Measurements from ENCODE around the gene CD6. TPM values are rescaled to one million over a fixed set of nuclear protein-coding genes. Genes with fewer than 3 reads are reported as not detected.

CD6 gene
- total RNA-seq, 1 donor from 2014 or later, result 0.47 TPM

DNA sequence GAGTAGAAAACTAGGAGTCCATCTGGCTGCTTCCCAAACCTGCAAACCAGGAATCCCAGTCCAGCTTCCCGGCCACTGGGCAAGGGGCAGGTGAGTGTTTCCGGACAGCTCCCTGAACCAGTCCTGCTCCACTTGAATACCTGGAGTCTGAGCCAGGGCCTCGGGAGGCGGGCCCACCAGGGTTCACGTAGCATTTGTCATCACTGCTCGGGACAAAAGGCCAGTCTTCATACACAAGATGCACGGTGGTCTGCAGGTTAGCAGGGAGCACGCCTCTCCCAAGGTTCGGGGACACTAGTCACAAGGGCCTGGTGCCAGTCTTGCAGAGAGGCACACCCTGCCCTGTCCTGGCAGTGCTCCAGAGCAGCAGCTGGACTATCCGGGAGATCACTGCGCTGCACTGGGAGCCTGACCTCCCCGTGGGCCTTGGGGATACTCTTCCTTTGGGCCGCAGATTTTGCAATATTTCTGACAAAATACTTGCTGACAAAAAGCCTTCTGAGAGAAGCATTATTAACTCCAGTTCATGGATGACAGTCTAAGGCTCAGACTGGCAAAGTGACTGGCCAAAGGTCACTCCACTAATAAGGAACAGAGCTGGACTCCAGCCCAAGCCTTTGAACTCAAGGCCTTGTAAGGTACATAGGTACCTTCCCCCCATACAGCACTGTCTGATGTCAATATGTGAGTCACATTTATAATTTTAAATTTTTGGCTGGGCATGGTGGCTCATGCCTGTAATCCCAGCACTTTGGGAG, 25.1 kb downstream of the CD6 start:
- Histone ChIP-seq H3K4me3 (no peak overlapping the region), H3K4me1 (peaks cover 15% of the 10 kb centered on the region), H3K27ac (replicated peaks) (no peak overlapping the region), H3K36me3 (no peaks in the 10 kb centered on the region), H3K27me3 (ENCODE audit: low read depth) (peaks cover 69% of the 10 kb centered on the region), H3K9me3 (replicated peaks) (no peaks in the 10 kb centered on the region)
- intact Hi-C loops (cut with micrococcal nuclease), result no loop called here
- TF ChIP-seq, protein P1, sequence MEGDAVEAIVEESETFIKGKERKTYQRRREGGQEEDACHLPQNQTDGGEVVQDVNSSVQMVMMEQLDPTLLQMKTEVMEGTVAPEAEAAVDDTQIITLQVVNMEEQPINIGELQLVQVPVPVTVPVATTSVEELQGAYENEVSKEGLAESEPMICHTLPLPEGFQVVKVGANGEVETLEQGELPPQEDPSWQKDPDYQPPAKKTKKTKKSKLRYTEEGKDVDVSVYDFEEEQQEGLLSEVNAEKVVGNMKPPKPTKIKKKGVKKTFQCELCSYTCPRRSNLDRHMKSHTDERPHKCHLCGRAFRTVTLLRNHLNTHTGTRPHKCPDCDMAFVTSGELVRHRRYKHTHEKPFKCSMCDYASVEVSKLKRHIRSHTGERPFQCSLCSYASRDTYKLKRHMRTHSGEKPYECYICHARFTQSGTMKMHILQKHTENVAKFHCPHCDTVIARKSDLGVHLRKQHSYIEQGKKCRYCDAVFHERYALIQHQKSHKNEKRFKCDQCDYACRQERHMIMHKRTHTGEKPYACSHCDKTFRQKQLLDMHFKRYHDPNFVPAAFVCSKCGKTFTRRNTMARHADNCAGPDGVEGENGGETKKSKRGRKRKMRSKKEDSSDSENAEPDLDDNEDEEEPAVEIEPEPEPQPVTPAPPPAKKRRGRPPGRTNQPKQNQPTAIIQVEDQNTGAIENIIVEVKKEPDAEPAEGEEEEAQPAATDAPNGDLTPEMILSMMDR (IDR thresholded peaks at IDR 0.05; ENCODE audit: borderline replicate concordance), result no peak
- DNase-seq, result no peak

- Histone ChIP-seq H3K36me3 (no peaks in the 10 kb centered on the region), H3K27me3 (ENCODE audit: low read depth) (peaks cover 32% of the 10 kb centered on the region), H3K9me3 (replicated peaks) (no peaks in the 10 kb centered on the region), H3K4me1 (peaks cover 19% of the 10 kb centered on the region), H3K4me3 (no peak overlapping the region), H3K27ac (replicated peaks) (no peak overlapping the region)
- intact Hi-C loops (cut with micrococcal nuclease), result no loop called here
- no peak for DNase-seq
- TF ChIP-seq, protein P1 (IDR thresholded peaks at IDR 0.05; ENCODE audit: borderline replicate concordance), result no peak
Observed at GRCh38 chr11:61000426-61000825, 28.9 kb downstream of the CD6 start.

- H3K27me3 ChIP-seq (ENCODE audit: low read depth), result peaks cover 32% of the 10 kb centered on the region
- intact Hi-C loops (cut with micrococcal nuclease), result no loop called here
- no peak for DNase-seq
- no peak overlapping the region for H3K4me3 ChIP-seq
- H3K27ac ChIP-seq (replicated peaks), result no peak overlapping the region
- H3K36me3 ChIP-seq, result no peaks in the 10 kb centered on the region
- TF ChIP-seq, protein P1 (IDR thresholded peaks at IDR 0.05; ENCODE audit: borderline replicate concordance), result no peak
- H3K9me3 ChIP-seq (replicated peaks), result no peaks in the 10 kb centered on the region
- H3K4me1 ChIP-seq, result peaks cover 4% of the 10 kb centered on the region
Observed at GRCh38 chr11:61001931-61002330, 30.5 kb downstream of the CD6 start.

DNA sequence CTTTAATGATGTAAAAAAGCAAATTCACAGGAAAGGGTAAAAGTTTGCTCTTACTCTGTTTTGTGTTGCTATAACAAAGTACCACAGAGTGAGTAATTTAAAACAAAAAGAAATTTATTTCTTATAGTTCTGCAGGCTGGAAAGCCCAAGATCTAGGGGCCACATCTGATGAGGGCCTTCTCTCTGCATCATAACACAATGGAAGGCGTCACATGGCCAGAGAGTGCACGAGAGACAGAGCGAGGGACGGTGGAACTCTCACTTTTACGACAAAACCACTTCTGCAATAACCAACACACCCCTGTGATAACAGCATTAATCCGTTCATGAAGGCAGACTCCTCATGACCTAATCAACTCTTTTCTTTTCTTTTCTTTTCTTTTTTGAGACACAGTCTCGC, 31.1 kb downstream of the CD6 start:
- DNase-seq, result no peak
- H3K27ac ChIP-seq (replicated peaks), result no peak overlapping the region
- TF ChIP-seq, protein P1 (IDR thresholded peaks at IDR 0.05; ENCODE audit: borderline replicate concordance), result no peak
- H3K36me3 ChIP-seq, result no peaks in the 10 kb centered on the region
- intact Hi-C loops (cut with micrococcal nuclease), result no loop called here
- H3K4me1 ChIP-seq, result peaks cover 10% of the 10 kb centered on the region
- H3K4me3 ChIP-seq, result no peak overlapping the region
- H3K27me3 ChIP-seq (ENCODE audit: low read depth), result peaks cover 38% of the 10 kb centered on the region
- no peaks in the 10 kb centered on the region for H3K9me3 ChIP-seq (replicated peaks)

DNA sequence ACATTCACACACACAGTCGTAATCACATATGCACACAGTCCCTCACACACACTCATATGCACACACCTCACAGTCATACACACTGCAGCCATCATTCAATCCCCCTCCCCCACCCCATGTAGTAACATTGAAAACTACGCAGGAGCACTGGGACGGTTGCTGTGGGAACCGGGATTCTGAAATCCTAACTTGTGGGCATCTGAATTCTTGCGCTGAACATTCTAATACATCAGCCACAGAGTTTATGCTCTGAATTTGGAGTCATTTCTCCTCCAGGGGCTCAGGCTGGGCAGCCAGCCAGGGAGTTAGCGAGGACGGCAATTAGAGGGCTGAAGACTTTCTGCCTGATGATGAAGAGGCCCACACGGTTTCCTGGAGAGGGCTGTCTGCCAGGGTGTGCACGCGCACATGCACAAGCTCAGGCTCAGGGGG, 32.7 kb downstream of the CD6 start:
- DNase-seq, result no peak
- Histone ChIP-seq H3K4me1 (peaks cover 17% of the 10 kb centered on the region), H3K36me3 (no peaks in the 10 kb centered on the region), H3K4me3 (no peak overlapping the region), H3K9me3 (replicated peaks) (no peaks in the 10 kb centered on the region), H3K27ac (replicated peaks) (no peak overlapping the region), H3K27me3 (ENCODE audit: low read depth) (peaks cover 44% of the 10 kb centered on the region)
- TF ChIP-seq, protein P1 (IDR thresholded peaks at IDR 0.05; ENCODE audit: borderline replicate concordance), result no peak
- intact Hi-C loops (cut with micrococcal nuclease), result no loop called here

Measured in left ventricle myocardium inferior (tissue), 1 donor.